DND-41 (cell line): ENCODE data around the gene UGGT2.

ENCODE experiments used
- CTCF ChIP-seq: IDR thresholded peaks from 2 replicates; pipeline ENCODE4 v1.5.1; 2012; ENCODE audit warnings: borderline replicate concordance, low read length, moderate library complexity, mild to moderate bottlenecking; ENCODE audit not compliant: poor library complexity, severe bottlenecking; ENCODE audit errors: extremely low read depth
- EZH2 ChIP-seq: IDR thresholded peaks from 3 replicates; pipeline ENCODE4 v1.6.1; 2012; ENCODE audit warnings: borderline replicate concordance, low read depth, mild to moderate bottlenecking, moderate library complexity, low read length, inconsistent platforms; ENCODE audit not compliant: severe bottlenecking

GRCh38 chr13:96029002-96029401 is 24.2 kb downstream of the UGGT2 start:
- no peak for TF ChIP-seq EZH2
- no peak for TF ChIP-seq CTCF
